Esophagus squamous epithelium (tissue), 5 donors: ENCODE data around the gene DCLRE1B. TPM values are rescaled to one million over a fixed set of nuclear protein-coding genes. Genes with fewer than 3 reads are reported as not detected.
A peak's percentile ranks its signal among the peaks of the same experiment; 100 is the strongest.
"Not testable (repeated sequence)": the region's sequence is repeated elsewhere in the genome, so short reads cannot be mapped to it uniquely, and the experiment has no call there.

Source experiments
- DNase-seq: peaks from one replicate; lab custom pipeline; 2025; lab: John Stamatoyannopoulos, UW
- H3K27ac ChIP-seq, 4 donors: fragments of 200-600 bp; sonication (generic); one replicate each; pipeline ENCODE4 v1.5.1; 2016 to 2019; ENCODE audit warnings: mild to moderate bottlenecking in 1 of 4
- H3K27me3 ChIP-seq, 4 donors: fragments of 200-600 bp; sonication (generic); 1 replicate in 3 of 4; 2 replicates in 1 of 4; pipeline versions ENCODE4 v1.5.1 to v1.6.0; 2017 to 2021; ENCODE audit warnings: antibody characterized with exemption in 1 of 4
- H3K36me3 ChIP-seq, 3 donors: fragments of 200-600 bp; sonication (generic); one replicate each; pipeline ENCODE4 v1.5.1; 2016 to 2019
- H3K4me1 ChIP-seq, 3 donors: fragments of 200-600 bp; sonication (generic); one replicate each; pipeline ENCODE4 v1.5.1; 2017 to 2019
- H3K4me3 ChIP-seq, 4 donors: fragments of 200-600 bp; sonication (generic); 1 replicate in 3 of 4; 2 replicates in 1 of 4; pipeline ENCODE4 v1.5.1; 2016 to 2019; ENCODE audit warnings: mild to moderate bottlenecking in 2 of 4, moderate library complexity in 1 of 4
- H3K9me3 ChIP-seq, 3 donors: fragments of 200-600 bp; sonication (generic); one replicate each; pipeline ENCODE4 v1.5.1; 2016 to 2019
- CTCF ChIP-seq, 6 experiments: fragments of 450-650 bp in 4 of 6; fragments of 200-600 bp in 2 of 6; sonication (generic) in 2 of 6; IDR thresholded peaks; one replicate each; pipeline ENCODE4 v1.5.1; 2016 to 2019; ENCODE audit warnings: antibody characterized with exemption in 6 of 6, mild to moderate bottlenecking in 4 of 6, moderate library complexity in 4 of 6
- POLR2A ChIP-seq, 4 donors: fragments of 450-650 bp; IDR thresholded peaks; one replicate each; pipeline ENCODE4 v1.6.1; 2017; ENCODE audit warnings: antibody characterized with exemption in 4 of 4, mild to moderate bottlenecking in 4 of 4, moderate library complexity in 3 of 4
- WGBS, 2 donors: methylation state at CpG; one replicate each; pipeline ENCODE4 v1.1.5; 2018; 5-methylcytosine and 5-hydroxymethylcytosine counted together
- intact Hi-C: fragments of 100-400 bp; cut with DNase I; formaldehyde crosslinking; loops from one replicate; pipeline ENCODE4 v1.15.0; 2022
- total RNA-seq, 4 donors: library from RNA; depleted of rRNA; stranded (reverse); fragments of >200 nt; gene quantifications; one replicate each; pipeline ENCODE4 v1.1.0, GENCODE V29; 2016
- donor health status: DM: yes; HTN: yes; CAD: no.

DCLRE1B gene
- total RNA-seq, 4 donors from 2014 or later, result 2.7 to 6.5 (median 4.7) TPM

- TF ChIP-seq POLR2A (IDR thresholded peaks at IDR 0.05) (no peak), CTCF (IDR thresholded peaks at IDR 0.05) (no peak)
- peak overlapping the region in 1 of 4 donors; percentile 1 for H3K4me3 ChIP-seq
- H3K9me3 ChIP-seq, result no peaks in the 10 kb centered on the region
- no peak for DNase-seq
- peaks cover 3 to 34% (median 6%) of the 10 kb centered on the region in 3 donors for H3K36me3 ChIP-seq
- peak overlapping the region; percentile 22 to 62 (median 53) for H3K27ac ChIP-seq
- H3K27me3 ChIP-seq, result no peaks in the 10 kb centered on the region
- H3K4me1 ChIP-seq, result peaks cover 0 to 50% (median 29%) of the 10 kb centered on the region in 3 donors
- 31 to 36% methylated on average over 3 of the region's 3 CpGs for WGBS, 2 donors
- intact Hi-C loops, result no loop called here
Measured at GRCh38 chr1:113946678-113947387, 41.7 kb downstream of the DCLRE1B start.

GRCh38 chr1:113947388-113948107 is 42.4 kb downstream of the DCLRE1B start:
- peaks cover 0 to 57% (median 29%) of the 10 kb centered on the region in 3 donors for H3K4me1 ChIP-seq
- H3K9me3 ChIP-seq, result no peaks in the 10 kb centered on the region
- WGBS, 2 donors, result 19 to 23% methylated on average over 3 of the region's 3 CpGs
- peak overlapping the region; percentile 22 to 62 (median 53) for H3K27ac ChIP-seq
- H3K27me3 ChIP-seq, result no peaks in the 10 kb centered on the region
- peaks cover 0 to 27% (median 0%) of the 10 kb centered on the region in 3 donors for H3K36me3 ChIP-seq
- no peak for DNase-seq
- intact Hi-C loops, result no loop called here
- H3K4me3 ChIP-seq, result peak overlapping the region in 1 of 4 donors; percentile 1
- TF ChIP-seq POLR2A (IDR thresholded peaks at IDR 0.05), result no peak
- TF ChIP-seq CTCF (IDR thresholded peaks at IDR 0.05), result no peak

DNA sequence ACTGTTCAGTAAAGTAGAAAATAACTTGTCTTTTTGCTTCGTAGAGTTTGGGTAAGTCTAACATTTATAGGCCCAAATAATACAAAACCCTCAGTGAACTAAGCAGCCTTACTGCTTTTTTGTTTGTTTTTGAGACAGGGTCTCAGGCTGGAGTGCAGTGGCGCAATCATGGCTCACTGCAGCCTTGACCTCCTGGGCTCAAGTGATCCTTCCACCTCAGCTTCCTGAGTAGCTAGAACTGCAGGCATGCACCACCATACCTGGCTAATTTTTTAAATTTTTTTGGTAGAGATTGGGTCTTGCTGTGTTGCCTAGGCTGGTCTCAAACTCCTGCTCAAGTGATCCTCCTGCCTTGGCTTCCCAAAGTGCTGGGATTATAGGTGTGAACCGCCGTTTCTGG is 43.0 kb downstream of the DCLRE1B start:
- H3K4me3 ChIP-seq, H3K9me3 ChIP-seq, DNase-seq, intact Hi-C loops, H3K27me3 ChIP-seq: not testable (repeated sequence)
- peak overlapping the region; percentile 22 to 62 (median 53) for H3K27ac ChIP-seq
- 69 to 73% methylated on average over 4 of the region's 4 CpGs for WGBS, 2 donors
- peaks cover 0 to 57% (median 29%) of the 10 kb centered on the region in 3 donors for H3K4me1 ChIP-seq
- H3K36me3 ChIP-seq, result peaks cover 0 to 21% (median 0%) of the 10 kb centered on the region in 3 donors

GRCh38 chr1:113949007-113949406 is 43.9 kb downstream of the DCLRE1B start:
- Histone ChIP-seq H3K27me3 (no peaks in the 10 kb centered on the region), H3K36me3 (peaks cover 0 to 21% (median 0%) of the 10 kb centered on the region in 3 donors), H3K9me3 (no peaks in the 10 kb centered on the region), H3K4me1 (peaks cover 0 to 54% (median 29%) of the 10 kb centered on the region in 3 donors), H3K4me3 (no peak overlapping the region), H3K27ac (peak overlapping the region in 2 of 4 donors; percentile 60 to 62)
- intact Hi-C loops, result no loop called here
- TF ChIP-seq CTCF (IDR thresholded peaks at IDR 0.05) (peak in 3 of 6 experiments; percentile 19 to 35 (median 21)), POLR2A (IDR thresholded peaks at IDR 0.05) (no peak)
- no peak for DNase-seq
- WGBS, 2 donors, result 76 to 86% methylated on average over 4 to 5 of the region's 5 CpGs

DNA sequence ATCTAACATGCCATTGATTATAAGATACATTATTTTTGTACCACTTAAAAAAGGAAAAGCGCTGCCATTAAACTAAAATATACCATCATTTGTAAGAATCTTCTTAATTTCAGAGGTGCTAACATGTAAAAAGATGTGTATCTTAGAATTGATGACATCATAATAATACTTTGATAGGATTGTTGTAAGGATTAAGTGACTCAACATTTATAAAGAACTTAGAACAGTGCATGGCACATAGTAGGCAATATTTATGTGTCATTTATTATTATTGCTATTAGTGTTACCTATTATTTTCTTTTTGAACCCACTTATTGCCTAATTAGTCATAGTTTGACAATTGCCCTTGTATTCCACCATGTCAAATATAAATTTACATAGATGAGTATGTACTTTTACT is 45.8 kb downstream of the DCLRE1B start:
- H3K27ac ChIP-seq, result no peak overlapping the region
- intact Hi-C loops, result no loop called here
- DNase-seq, result no peak
- no peaks in the 10 kb centered on the region for H3K9me3 ChIP-seq
- H3K27me3 ChIP-seq, result no peaks in the 10 kb centered on the region
- peaks cover 0 to 27% (median 0%) of the 10 kb centered on the region in 3 donors for H3K36me3 ChIP-seq
- H3K4me3 ChIP-seq, result no peak overlapping the region
- H3K4me1 ChIP-seq, result peaks cover 0 to 53% (median 29%) of the 10 kb centered on the region in 3 donors
- 100% methylated on average over 1 of the region's 1 CpG for WGBS, 2 donors
- TF ChIP-seq POLR2A (IDR thresholded peaks at IDR 0.05), result no peak
- no peak for TF ChIP-seq CTCF (IDR thresholded peaks at IDR 0.05)
